HG02885 (cell line): ENCODE data around the gene SYNGR1.
"Not testable (repeated sequence)": the region's sequence is repeated elsewhere in the genome, so short reads cannot be mapped to it uniquely, and the experiment has no call there.

Experiments
- ATAC-seq: cut with Tn5 transposase; IDR thresholded peaks from one replicate; pipeline ENCODE4 v1.9.1; 2021; ENCODE audit warnings: mild to moderate bottlenecking; ENCODE audit not compliant: unreplicated experiment, poor library complexity

SYNGR1 gene

GRCh38 chr22:39395936-39396796, 46.4 kb downstream of the SYNGR1 start:
- no peak for ATAC-seq

- no peak for ATAC-seq
Observed at GRCh38 chr22:39396797-39397195, 47.0 kb downstream of the SYNGR1 start.

- ATAC-seq = no peak
Observed at GRCh38 chr22:39401301-39401631, 51.5 kb downstream of the SYNGR1 start.

GRCh38 chr22:39405346-39406085, 55.7 kb downstream of the SYNGR1 start:
- ATAC-seq = no peak

- no peak for ATAC-seq
Observed at GRCh38 chr22:39408173-39408572, 58.4 kb downstream of the SYNGR1 start.

- ATAC-seq = no peak
Observed at GRCh38 chr22:39408807-39409206, 59.0 kb downstream of the SYNGR1 start.

GRCh38 chr22:39409516-39410029, 59.8 kb downstream of the SYNGR1 start:
- no peak for ATAC-seq

- ATAC-seq = no peak
Observed at GRCh38 chr22:39410264-39410663, 60.5 kb downstream of the SYNGR1 start.

GRCh38 chr22:39411828-39412365, 62.1 kb downstream of the SYNGR1 start:
- not testable (repeated sequence) for ATAC-seq

GRCh38 chr22:39413204-39413603, 63.4 kb downstream of the SYNGR1 start:
- ATAC-seq = not testable (repeated sequence)

GRCh38 chr22:39414377-39414776, 64.6 kb downstream of the SYNGR1 start:
- ATAC-seq = no peak

GRCh38 chr22:39414886-39415285, 65.1 kb downstream of the SYNGR1 start:
- ATAC-seq = no peak

- ATAC-seq = no peak
Observed at GRCh38 chr22:39415506-39415905, 65.7 kb downstream of the SYNGR1 start.

GRCh38 chr22:39416319-39416718, 66.5 kb downstream of the SYNGR1 start:
- no peak for ATAC-seq

GRCh38 chr22:39417641-39418040, 67.8 kb downstream of the SYNGR1 start:
- ATAC-seq = no peak

- ATAC-seq = no peak
Observed at GRCh38 chr22:39418696-39419095, 68.9 kb downstream of the SYNGR1 start.

GRCh38 chr22:39419096-39419495, 69.3 kb downstream of the SYNGR1 start:
- ATAC-seq = no peak

- ATAC-seq = no peak
Observed at GRCh38 chr22:39419911-39420310, 70.1 kb downstream of the SYNGR1 start.

- no peak for ATAC-seq
Observed at GRCh38 chr22:39421691-39422090, 71.9 kb downstream of the SYNGR1 start.

GRCh38 chr22:39422101-39422500, 72.3 kb downstream of the SYNGR1 start:
- no peak for ATAC-seq

GRCh38 chr22:39422721-39423120, 72.9 kb downstream of the SYNGR1 start:
- ATAC-seq = no peak
